ENCODE results near the gene SLC35F3.

DNA sequence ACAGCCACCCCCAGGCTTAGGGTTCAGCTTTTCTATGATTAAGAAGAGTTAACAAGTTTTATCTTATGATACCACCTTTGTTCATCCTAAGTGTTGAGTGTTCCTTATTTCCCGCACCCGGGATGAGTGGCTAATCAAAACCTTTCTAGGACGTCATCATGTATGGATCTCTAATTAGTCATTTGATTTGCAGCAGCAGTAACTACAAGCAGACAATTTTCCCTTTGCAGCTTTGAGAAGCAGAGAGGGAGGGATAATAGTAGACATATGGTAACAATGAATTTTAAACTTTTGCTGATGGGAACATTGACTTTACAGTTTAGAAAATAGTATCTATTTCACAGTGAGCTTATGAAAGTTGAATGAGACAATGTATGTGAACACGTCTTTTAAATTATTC is 30.8 kb upstream of the SLC35F3 start:
- TF ChIP-seq, protein P1, sequence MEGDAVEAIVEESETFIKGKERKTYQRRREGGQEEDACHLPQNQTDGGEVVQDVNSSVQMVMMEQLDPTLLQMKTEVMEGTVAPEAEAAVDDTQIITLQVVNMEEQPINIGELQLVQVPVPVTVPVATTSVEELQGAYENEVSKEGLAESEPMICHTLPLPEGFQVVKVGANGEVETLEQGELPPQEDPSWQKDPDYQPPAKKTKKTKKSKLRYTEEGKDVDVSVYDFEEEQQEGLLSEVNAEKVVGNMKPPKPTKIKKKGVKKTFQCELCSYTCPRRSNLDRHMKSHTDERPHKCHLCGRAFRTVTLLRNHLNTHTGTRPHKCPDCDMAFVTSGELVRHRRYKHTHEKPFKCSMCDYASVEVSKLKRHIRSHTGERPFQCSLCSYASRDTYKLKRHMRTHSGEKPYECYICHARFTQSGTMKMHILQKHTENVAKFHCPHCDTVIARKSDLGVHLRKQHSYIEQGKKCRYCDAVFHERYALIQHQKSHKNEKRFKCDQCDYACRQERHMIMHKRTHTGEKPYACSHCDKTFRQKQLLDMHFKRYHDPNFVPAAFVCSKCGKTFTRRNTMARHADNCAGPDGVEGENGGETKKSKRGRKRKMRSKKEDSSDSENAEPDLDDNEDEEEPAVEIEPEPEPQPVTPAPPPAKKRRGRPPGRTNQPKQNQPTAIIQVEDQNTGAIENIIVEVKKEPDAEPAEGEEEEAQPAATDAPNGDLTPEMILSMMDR (IDR thresholded peaks at IDR 0.05), result no peak
- TF ChIP-seq POLR2A (IDR thresholded peaks at IDR 0.05), result no peak

Data from right lobe of liver (tissue), 4 donors.